ENCODE measurements around the gene RAET1E. TPM values are rescaled to one million over a fixed set of nuclear protein-coding genes. Genes with fewer than 3 reads are reported as not detected.
"Not testable (repeated sequence)": the region's sequence is repeated elsewhere in the genome, so short reads cannot be mapped to it uniquely, and the experiment has no call there.

Gene RAET1E
- total and polyA plus RNA-seq, 9 donors, result 0.35 to 3.4 (median 0.89) TPM

DNA sequence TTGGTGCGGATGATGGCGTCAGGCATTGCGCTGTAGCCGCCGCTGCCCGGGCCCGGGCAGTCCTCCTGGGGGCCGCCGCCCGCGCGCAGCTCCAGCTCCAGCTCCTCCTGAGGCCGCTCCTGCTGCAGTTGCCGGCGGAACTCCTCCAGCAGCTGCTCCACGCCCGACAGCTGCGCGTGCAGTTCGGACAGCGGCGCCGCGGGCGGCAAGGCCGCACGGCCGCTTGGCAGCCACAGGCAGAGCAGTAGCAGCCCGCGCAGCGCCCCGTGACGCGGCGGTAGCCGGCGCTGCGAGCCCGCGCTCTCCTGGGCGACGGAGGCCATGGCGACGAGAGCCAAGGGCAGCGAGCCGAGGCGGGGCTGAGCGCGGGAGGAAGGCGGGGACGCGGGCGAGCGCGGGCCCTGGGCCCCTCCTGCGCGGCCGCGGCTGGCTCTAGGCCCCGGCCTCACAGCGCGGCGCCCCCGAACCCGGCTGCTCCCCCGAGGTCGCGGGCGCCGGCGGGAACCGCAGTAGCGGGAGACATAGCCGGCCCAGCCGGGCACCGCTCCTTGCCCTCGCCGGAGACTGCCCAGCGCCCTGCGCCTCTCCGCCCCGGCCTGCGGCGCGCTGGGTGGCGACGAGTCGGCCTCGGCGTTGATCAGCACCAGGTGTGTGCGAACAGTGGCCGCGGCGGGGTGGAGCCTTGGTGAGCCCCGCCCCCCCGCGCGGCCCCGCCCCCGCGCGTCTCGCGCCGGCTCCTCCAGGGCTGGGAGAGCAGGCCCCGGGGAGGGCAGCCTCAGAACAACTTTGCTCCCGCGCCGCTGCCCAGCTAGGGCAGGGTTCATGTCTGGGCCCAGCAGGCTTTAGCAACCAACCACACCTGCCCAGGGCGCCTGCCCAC lies 34.0 kb downstream of the RAET1E start, which contains the start of gene LRP11:
Gene LRP11, minus strand, starts transcription at position 662 of the 880 bp plus-strand sequence. Its CDS starts 339 bp downstream, at position 323.
- WGBS (ENCODE audit: insufficient coverage), result under 1% methylated on average over 99 of the region's 110 CpGs
- H3K4me3 ChIP-seq (ENCODE audit: low read length), result peak within 1 kb of the TSS; percentile 64
- no peaks in the 10 kb centered on the region for H3K9me3 ChIP-seq (replicated peaks; ENCODE audit: control insufficient read depth, low read depth, low read length)
- H3K27me3 ChIP-seq (ENCODE audit: control insufficient read depth, insufficient read depth, low read length), result peaks cover 2% of the 10 kb centered on the region
- DNase-seq, result peak; percentile 86
- peak within 1 kb of the TSS; percentile 92 for H3K27ac ChIP-seq (ENCODE audit: low read length)
- no peaks in the 10 kb centered on the region for H3K36me3 ChIP-seq (ENCODE audit: control insufficient read depth, insufficient read depth, low read length)
- peaks cover 28% of the 10 kb centered on the region for H3K4me1 ChIP-seq (ENCODE audit: control insufficient read depth, insufficient read depth, low read length)

DNA sequence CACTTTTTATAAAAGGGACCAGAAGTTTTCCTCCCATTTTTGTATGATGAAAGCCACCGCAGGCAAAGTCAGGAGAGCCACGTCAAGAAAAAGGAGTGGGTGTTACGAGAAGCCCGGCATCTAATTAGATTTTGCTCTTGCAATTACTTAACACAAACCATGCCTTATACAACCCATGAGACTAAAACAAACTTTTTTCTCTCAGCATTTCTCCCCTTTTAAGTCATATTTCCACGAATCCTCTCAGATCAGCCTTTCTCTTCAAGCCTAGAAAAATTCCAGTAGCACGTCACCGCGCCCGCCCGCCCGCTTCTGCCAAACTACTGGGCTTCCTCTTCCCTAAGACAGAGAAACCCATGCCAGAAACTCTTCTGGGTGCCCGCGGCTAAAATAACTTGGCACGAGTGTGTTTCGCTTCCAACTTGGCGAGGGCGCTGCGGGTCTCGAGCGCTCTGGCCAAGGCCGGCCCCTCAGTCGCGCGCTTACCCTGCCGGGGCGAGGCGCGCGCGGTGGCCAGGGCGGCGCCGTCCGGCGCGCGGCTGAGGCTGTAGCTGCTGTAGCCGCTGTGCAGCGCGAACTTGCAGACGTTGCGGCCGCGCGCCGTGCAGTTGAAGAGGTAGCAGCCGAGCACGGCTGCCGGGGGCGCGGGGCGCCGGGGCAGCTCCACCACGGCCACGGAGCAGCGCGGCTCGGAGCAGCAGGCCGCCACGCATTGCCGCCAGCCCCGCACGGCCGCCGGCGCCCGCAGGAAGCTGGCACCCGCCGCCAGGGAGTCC lies 34.8 kb downstream of the RAET1E start:
- WGBS (ENCODE audit: insufficient coverage), result under 1% methylated on average over 69 of the region's 69 CpGs
- peak; percentile 88 for DNase-seq
- H3K4me1 ChIP-seq (ENCODE audit: control insufficient read depth, insufficient read depth, low read length), result peaks cover 28% of the 10 kb centered on the region

DNA sequence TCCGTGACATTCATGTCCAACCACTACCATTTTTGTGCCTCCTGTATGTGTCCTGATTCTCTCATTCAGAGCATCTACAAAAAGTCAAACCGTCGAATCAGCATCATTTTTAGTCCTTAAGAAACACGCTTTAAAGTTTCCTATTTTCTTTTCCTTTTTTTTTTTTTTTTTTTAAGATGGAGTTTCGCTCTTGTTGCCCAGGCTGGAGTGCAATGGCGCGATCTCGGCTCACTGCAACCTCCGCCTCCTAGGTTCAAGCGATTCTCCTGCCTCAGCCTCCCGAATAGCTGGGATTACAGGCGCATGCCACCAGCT lies 35.5 kb downstream of the RAET1E start:
- H3K27ac ChIP-seq (ENCODE audit: low read length), result peak overlapping the region; percentile 92
- not testable (repeated sequence) for H3K9me3 ChIP-seq (replicated peaks; ENCODE audit: control insufficient read depth, low read depth, low read length); H3K27me3 ChIP-seq (ENCODE audit: control insufficient read depth, insufficient read depth, low read length); H3K36me3 ChIP-seq (ENCODE audit: control insufficient read depth, insufficient read depth, low read length); DNase-seq; H3K4me3 ChIP-seq (ENCODE audit: low read length)
- 86% methylated on average over 1 of the region's 12 CpGs for WGBS (ENCODE audit: insufficient coverage)
- peaks cover 28% of the 10 kb centered on the region for H3K4me1 ChIP-seq (ENCODE audit: control insufficient read depth, insufficient read depth, low read length)

More for the DNA sequence above, 34.8 kb downstream of the RAET1E start:
- Histone ChIP-seq H3K27ac (ENCODE audit: low read length) (peak overlapping the region; percentile 92), H3K9me3 (replicated peaks; ENCODE audit: control insufficient read depth, low read depth, low read length) (no peaks in the 10 kb centered on the region), H3K36me3 (ENCODE audit: control insufficient read depth, insufficient read depth, low read length) (no peaks in the 10 kb centered on the region), H3K27me3 (ENCODE audit: control insufficient read depth, insufficient read depth, low read length) (peaks cover 2% of the 10 kb centered on the region), H3K4me3 (ENCODE audit: low read length) (peak overlapping the region; percentile 64)

DNA sequence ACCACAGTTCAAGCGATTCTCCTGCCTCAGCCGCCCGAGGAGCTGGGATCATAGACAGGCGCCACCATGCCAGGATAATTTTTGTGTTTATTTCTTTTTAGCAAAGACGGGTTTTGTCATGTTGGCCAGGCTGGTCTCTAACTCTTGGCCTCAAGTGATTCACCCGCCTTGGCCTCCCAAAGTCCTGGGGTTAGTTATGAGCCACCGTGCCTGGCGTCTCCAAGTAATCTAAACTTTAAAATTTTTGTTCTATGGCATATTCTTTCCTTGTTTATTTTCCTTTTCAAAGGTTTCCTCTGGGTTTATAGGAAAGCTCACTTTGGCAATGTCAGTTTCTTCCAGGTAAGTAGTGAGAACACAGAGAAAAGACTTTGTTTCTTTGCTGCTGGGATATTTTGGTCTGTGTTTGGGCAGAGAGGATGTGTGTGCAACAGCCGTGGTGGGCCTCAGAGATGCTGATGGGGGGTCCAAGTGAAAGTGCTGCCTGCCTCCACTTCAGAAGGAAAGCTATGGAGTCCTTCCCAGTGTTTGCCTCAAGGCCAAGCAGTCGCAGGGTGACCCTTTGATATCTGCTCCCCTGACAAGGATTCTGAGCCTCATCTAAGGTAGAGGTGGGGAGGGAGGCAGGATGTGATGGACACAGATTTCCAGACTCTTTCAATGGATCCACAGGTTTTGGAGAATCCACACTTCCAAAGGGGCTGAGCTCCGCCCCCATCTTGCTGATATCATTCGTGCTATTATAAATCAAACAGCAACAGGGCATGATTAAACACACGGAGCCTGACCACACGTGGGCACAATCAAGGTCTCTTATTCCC lies 36.1 kb downstream of the RAET1E start:
- no peak overlapping the region for H3K4me3 ChIP-seq (ENCODE audit: low read length)
- H3K27me3 ChIP-seq (ENCODE audit: control insufficient read depth, insufficient read depth, low read length), result peaks cover 2% of the 10 kb centered on the region
- no peak overlapping the region for H3K27ac ChIP-seq (ENCODE audit: low read length)
- no peak for DNase-seq
- H3K4me1 ChIP-seq (ENCODE audit: control insufficient read depth, insufficient read depth, low read length), result peaks cover 28% of the 10 kb centered on the region
- H3K36me3 ChIP-seq (ENCODE audit: control insufficient read depth, insufficient read depth, low read length), result no peaks in the 10 kb centered on the region
- H3K9me3 ChIP-seq (replicated peaks; ENCODE audit: control insufficient read depth, low read depth, low read length), result no peaks in the 10 kb centered on the region
- WGBS (ENCODE audit: insufficient coverage), result 81% methylated on average over 9 of the region's 14 CpGs

DNA sequence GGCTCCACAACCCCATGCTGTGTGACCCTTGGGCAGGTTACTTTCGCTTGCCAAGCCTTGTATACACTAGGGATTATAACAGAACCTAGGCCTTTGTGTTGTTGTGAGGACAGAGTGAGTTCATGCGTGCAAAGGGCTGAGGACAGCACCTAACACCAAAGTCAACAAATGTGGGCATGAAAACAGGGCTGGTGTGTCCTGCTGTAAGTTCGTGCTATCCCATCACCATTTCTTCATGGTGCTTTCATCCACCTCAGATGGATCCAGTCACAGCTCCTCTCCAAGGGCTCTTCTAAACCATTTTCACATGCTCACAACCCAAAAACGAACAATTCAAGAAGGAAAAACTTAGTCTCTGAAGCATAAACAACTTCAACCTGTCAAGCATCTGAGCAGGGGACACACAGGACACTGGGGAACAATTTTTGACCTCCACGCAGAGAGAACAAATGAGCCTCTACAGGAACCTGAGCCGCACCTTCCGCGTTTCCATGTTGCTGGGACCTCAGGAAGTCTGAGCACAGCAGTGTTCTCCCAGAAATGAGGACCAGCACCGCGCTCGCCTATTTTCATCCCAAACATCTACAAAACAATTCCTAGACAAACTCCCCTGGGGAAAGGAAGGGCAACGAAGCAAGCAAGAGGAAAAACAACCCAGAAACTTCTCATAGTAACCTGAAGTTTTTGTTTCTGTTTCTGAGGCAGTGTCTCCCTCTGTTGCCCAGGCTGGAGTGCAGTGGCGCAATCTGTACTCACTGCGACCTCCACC lies 36.9 kb downstream of the RAET1E start:
- no peak for DNase-seq
- H3K9me3 ChIP-seq (replicated peaks; ENCODE audit: control insufficient read depth, low read depth, low read length), result no peaks in the 10 kb centered on the region
- no peak overlapping the region for H3K27ac ChIP-seq (ENCODE audit: low read length)
- peaks cover 2% of the 10 kb centered on the region for H3K27me3 ChIP-seq (ENCODE audit: control insufficient read depth, insufficient read depth, low read length)
- no peaks in the 10 kb centered on the region for H3K36me3 ChIP-seq (ENCODE audit: control insufficient read depth, insufficient read depth, low read length)
- 90% methylated on average over 9 of the region's 14 CpGs for WGBS (ENCODE audit: insufficient coverage)
- H3K4me1 ChIP-seq (ENCODE audit: control insufficient read depth, insufficient read depth, low read length), result peaks cover 28% of the 10 kb centered on the region
- H3K4me3 ChIP-seq (ENCODE audit: low read length), result no peak overlapping the region

DNA sequence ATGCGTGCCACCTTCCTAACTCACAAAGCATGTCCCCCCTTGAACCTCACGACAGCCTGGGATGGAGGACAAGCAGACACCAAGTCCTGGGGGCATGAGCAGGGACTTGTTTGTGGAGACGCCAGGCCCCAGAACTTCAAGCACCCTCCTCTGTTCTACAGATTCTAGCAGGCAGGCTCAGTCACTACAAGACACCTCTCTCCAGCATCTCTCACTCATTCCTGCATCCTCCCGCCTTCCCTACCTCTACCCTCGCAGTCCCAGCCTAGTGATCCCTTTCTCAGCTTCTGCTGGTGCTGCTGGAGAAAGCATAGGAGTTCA lies 37.4 kb downstream of the RAET1E start:
- Histone ChIP-seq H3K27me3 (ENCODE audit: control insufficient read depth, insufficient read depth, low read length) (peaks cover 2% of the 10 kb centered on the region), H3K4me1 (ENCODE audit: control insufficient read depth, insufficient read depth, low read length) (peaks cover 28% of the 10 kb centered on the region), H3K4me3 (ENCODE audit: low read length) (no peak overlapping the region), H3K27ac (ENCODE audit: low read length) (no peak overlapping the region), H3K36me3 (ENCODE audit: control insufficient read depth, insufficient read depth, low read length) (no peaks in the 10 kb centered on the region), H3K9me3 (replicated peaks; ENCODE audit: control insufficient read depth, low read depth, low read length) (no peaks in the 10 kb centered on the region)
- 97% methylated on average over 3 of the region's 5 CpGs for WGBS (ENCODE audit: insufficient coverage)
- no peak for DNase-seq

DNA sequence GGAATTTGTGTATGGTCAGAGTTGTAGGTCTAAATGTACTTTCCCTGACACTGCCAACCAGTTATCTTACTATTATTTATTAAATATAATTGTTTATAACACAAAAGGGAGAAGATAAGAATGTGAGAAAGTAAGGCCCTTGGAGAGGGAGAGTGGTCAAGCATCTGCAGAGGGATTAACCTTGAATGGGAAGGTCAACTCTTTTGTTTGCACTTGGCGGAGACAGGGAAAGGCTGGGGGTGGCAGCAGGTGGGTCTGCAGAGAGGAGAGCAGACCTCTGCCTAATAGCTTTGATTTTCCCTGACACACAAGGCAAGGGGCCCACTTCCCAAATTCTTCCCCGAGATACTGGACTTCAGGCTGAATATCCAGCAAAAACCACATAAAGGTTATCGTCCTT lies 38.0 kb downstream of the RAET1E start:
- Histone ChIP-seq H3K27me3 (ENCODE audit: control insufficient read depth, insufficient read depth, low read length) (peaks cover 2% of the 10 kb centered on the region), H3K36me3 (ENCODE audit: control insufficient read depth, insufficient read depth, low read length) (no peaks in the 10 kb centered on the region), H3K27ac (ENCODE audit: low read length) (no peak overlapping the region), H3K4me1 (ENCODE audit: control insufficient read depth, insufficient read depth, low read length) (peaks cover 28% of the 10 kb centered on the region), H3K4me3 (ENCODE audit: low read length) (no peak overlapping the region), H3K9me3 (replicated peaks; ENCODE audit: control insufficient read depth, low read depth, low read length) (no peaks in the 10 kb centered on the region)
- DNase-seq, result no peak
- 63% methylated on average over 2 of the region's 3 CpGs for WGBS (ENCODE audit: insufficient coverage)

DNA sequence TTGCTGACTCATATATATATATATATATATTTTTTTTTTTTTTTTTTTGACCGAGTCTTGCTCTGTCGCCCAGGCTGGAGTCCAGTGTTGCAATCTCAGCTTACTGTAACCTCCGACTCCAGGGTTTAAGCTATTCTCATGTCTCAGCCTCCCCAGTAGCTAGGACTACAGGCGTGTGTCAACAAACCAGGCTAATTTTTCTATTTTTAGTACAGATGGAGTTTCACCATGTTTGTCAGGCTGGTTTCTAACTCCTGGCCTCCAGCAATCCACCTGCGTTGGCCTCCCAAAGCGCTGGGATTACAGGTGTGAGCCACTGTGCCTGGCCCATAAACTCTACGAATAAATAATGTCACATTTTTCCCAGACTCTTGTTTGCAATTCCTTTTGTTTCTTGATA lies 38.5 kb downstream of the RAET1E start:
- Histone ChIP-seq H3K36me3 (ENCODE audit: control insufficient read depth, insufficient read depth, low read length) (no peaks in the 10 kb centered on the region), H3K4me3 (ENCODE audit: low read length) (no peak overlapping the region), H3K9me3 (replicated peaks; ENCODE audit: control insufficient read depth, low read depth, low read length) (no peaks in the 10 kb centered on the region), H3K27me3 (ENCODE audit: control insufficient read depth, insufficient read depth, low read length) (peaks cover 2% of the 10 kb centered on the region), H3K27ac (ENCODE audit: low read length) (no peak overlapping the region), H3K4me1 (ENCODE audit: control insufficient read depth, insufficient read depth, low read length) (peaks cover 23% of the 10 kb centered on the region)
- no peak for DNase-seq
- no CpG with 5 or more reads among the region's 7 CpGs for WGBS (ENCODE audit: insufficient coverage)

DNA sequence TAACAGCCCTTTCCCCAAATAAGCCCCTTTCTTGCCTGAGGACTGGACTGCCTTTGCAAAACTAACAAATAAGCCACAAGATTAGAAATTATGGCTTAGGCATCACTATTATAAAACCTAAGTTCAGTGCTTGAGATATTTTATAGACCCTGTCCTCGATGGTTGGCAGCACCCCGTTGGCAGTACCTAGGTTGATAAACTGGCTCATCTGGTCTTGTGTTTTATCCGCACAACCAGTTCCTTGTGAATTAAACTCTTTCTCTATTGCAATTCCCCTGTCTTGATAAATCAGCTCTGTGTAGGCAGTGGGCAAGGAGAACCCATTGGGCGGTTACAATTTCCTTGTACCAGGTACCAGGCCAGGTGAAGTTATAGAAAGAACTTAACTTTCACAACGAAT lies 40.4 kb downstream of the RAET1E start:
- Histone ChIP-seq H3K27ac (ENCODE audit: low read length) (no peak overlapping the region), H3K36me3 (ENCODE audit: control insufficient read depth, insufficient read depth, low read length) (peaks cover 3% of the 10 kb centered on the region), H3K4me3 (ENCODE audit: low read length) (no peak overlapping the region), H3K4me1 (ENCODE audit: control insufficient read depth, insufficient read depth, low read length) (peaks cover 16% of the 10 kb centered on the region), H3K27me3 (ENCODE audit: control insufficient read depth, insufficient read depth, low read length) (peaks cover 2% of the 10 kb centered on the region), H3K9me3 (replicated peaks; ENCODE audit: control insufficient read depth, low read depth, low read length) (no peaks in the 10 kb centered on the region)
- no peak for DNase-seq
- WGBS (ENCODE audit: insufficient coverage), result 80% methylated on average over 1 of the region's 5 CpGs

All from muscle of leg (tissue), 11 donors.